AG09309 (cell line): ENCODE results near the gene RITA1.

Experiments
- DNase-seq: peaks from one replicate; pipeline ENCODE4 v3.0.0-alpha.2; 2010; ENCODE audit warnings: low read depth
- H3K4me3 ChIP-seq: 2 replicates; pipeline ENCODE4 v1.5.1; 2011; ENCODE audit warnings: mild to moderate bottlenecking, low read depth, low read length, moderate library complexity; ENCODE audit not compliant: control insufficient read depth
- CTCF ChIP-seq: IDR thresholded peaks from 2 replicates; pipeline ENCODE4 v1.5.1; 2011; ENCODE audit warnings: mild to moderate bottlenecking, low read depth, low read length, inconsistent platforms; ENCODE audit not compliant: insufficient read depth, control insufficient read depth; ENCODE audit errors: missing control alignments

The RITA1 gene

GRCh38 chr12:113234483-113234882 is 49.0 kb downstream of the RITA1 start:
- no peak for DNase-seq
- no peak for TF ChIP-seq CTCF
- H3K4me3 ChIP-seq = no peak overlapping the region

DNA sequence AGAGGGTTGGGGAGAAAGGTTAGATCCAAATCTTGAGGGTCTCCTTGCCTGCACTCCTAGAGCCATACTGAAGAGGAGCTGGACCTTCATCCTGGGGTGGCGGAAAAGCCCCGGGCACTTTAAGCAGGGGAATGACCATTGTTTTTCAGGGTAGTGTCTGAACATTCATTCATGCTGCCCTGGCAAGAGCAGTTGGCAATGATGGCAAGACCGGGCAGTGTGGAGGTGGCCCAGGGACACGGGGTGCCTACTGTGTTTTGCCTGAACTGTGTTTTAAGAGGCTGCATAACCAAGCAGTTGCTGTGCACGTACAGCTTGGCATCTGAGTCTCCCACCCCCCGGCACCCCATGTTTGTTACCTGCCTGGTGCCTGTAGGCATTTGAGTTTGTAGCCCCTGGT is 50.5 kb downstream of the RITA1 start:
- no peak overlapping the region for H3K4me3 ChIP-seq
- no peak for TF ChIP-seq CTCF
- DNase-seq = no peak

DNA sequence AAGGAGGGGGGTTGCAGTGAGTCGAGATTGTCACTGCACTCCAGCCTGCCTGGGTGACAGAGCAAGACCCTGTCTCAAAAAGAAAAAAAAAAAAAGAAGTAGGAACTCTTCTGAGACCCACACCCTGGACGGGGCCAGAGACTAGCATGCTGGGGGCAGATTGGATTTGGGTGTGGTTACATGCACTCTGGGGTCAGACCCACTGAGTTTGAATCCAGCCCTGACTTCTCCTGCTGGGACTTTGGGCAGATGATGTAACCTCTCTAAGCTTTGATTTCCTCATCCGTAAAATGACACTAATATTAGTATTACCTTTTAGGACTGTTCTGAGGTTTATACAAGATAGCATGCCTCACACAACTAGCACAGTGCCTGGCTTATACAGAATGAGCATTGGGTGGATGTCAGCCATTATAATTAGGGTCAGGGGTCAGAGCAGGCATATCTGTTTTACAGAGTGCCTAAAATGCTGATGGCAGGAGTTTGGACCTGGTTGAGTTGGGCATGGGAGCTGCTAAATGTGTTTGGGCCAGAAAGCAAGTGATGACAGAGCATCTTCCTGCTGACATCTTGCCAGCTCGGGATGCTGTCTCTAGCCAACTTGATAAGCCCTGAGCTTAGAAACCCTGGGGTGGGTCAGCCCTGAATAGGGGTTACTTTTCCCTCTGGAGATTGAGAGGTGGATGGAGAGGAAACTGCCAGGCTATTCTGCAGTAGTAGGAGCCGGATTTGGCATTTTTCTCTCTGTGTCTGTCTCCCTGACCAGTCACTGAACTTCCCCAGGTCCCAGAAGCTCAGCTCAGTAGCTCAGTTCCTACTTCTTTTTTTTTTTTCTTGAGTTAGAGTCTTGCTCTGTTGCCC is 51.2 kb downstream of the RITA1 start:
- no peak for DNase-seq
- H3K4me3 ChIP-seq = no peak overlapping the region
- no peak for TF ChIP-seq CTCF

DNA sequence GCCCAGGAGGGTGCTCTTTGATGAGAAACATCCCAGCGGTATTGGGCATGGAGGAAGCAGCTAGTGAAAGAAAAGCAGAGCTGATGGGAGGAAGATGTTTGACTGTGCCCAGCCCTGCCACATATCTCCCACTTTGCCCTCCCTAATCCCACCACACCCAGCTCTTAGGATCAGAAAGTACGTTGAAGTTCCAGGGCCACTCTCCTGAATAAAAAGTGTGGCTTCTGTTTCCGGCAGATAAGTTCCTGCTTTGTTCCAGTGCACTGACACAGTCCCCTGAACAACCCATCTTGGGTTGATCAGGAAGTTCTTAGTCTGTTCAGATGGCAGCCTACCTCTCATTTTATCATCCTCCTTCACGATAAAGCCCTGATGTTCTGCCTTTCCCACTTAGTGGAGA is 52.2 kb downstream of the RITA1 start:
- no peak overlapping the region for H3K4me3 ChIP-seq
- TF ChIP-seq CTCF = no peak
- no peak for DNase-seq

- no peak overlapping the region for H3K4me3 ChIP-seq
- no peak for DNase-seq
- TF ChIP-seq CTCF = no peak
These were observed 52.8 kb downstream of the RITA1 start for GRCh38 chr12:113238309-113238708.

DNA sequence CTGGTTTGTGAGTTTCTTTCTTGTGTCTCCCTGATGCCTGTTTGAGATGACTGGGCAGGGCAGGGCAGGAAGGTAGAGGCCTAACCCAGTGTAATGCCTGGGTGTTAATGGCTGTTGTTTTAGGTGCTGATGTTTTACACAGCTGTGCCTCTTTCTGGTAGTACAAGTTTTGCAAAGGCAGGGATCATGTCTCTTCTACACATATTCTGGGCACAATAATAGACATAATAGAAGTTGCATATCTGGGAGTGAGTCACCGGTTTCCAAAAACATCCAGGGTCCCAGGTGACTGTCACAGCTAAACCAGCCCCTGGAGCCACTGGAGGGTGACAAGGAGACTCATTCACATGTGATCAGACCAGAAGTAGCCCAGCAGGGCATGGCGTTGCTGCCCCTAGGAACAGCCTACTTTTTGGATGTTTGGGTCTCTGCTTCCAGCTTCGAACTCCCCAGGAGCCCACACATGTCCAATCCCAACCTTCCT is 53.8 kb downstream of the RITA1 start:
- no peak for DNase-seq
- no peak overlapping the region for H3K4me3 ChIP-seq
- TF ChIP-seq CTCF = no peak
